NCI-H2227 treated with DMSO at 0.1 percent for 48 hours (cell line): Measurements from ENCODE around the gene DOCK4.
A peak's percentile ranks its signal among the peaks of the same experiment; 100 is the strongest.
"Not testable (repeated sequence)": the region's sequence is repeated elsewhere in the genome, so short reads cannot be mapped to it uniquely, and the experiment has no call there.

ENCODE experiments used
- DNase-seq: peaks from one replicate; lab custom pipeline; 2025; lab: John Stamatoyannopoulos, UW

Gene DOCK4

GRCh38 chr7:112206238-112206990, at the start of gene DOCK4, which contains the start of gene ZNF277:
Gene DOCK4 (minus strand): TSS chr7:112206399. CDS start chr7:112206138, 261 bp downstream.
Gene ZNF277 (plus strand): TSS chr7:112206695. CDS start chr7:112206717, 22 bp downstream.
- peak; percentile 99 for DNase-seq

- no peak for DNase-seq
These were observed 49.2 kb upstream of the DOCK4 start for GRCh38 chr7:112255388-112255720.

GRCh38 chr7:112254709-112255387, 48.6 kb upstream of the DOCK4 start:
- DNase-seq: no peak

GRCh38 chr7:112254156-112254555, 48.0 kb upstream of the DOCK4 start:
- no peak for DNase-seq

- no peak for DNase-seq
These were observed 46.5 kb upstream of the DOCK4 start for GRCh38 chr7:112252691-112253090.

GRCh38 chr7:112252141-112252540, 45.9 kb upstream of the DOCK4 start:
- no peak for DNase-seq

- DNase-seq: not testable (repeated sequence)
These were observed 43.8 kb upstream of the DOCK4 start for GRCh38 chr7:112249967-112250366.

- DNase-seq: no peak
These were observed 42.4 kb upstream of the DOCK4 start for GRCh38 chr7:112248598-112248997.

GRCh38 chr7:112238852-112239610, 32.8 kb upstream of the DOCK4 start:
- no peak for DNase-seq

- DNase-seq: no peak
These were observed 32.1 kb upstream of the DOCK4 start for GRCh38 chr7:112238330-112238729.

- no peak for DNase-seq
These were observed 30.4 kb upstream of the DOCK4 start for GRCh38 chr7:112236597-112236996.

GRCh38 chr7:112234147-112234546, 27.9 kb upstream of the DOCK4 start:
- DNase-seq: no peak

GRCh38 chr7:112233048-112233697, 27.0 kb upstream of the DOCK4 start:
- DNase-seq: no peak

- DNase-seq: no peak
These were observed 26.2 kb upstream of the DOCK4 start for GRCh38 chr7:112232212-112232978.

GRCh38 chr7:112228632-112229031, 22.4 kb upstream of the DOCK4 start:
- DNase-seq: no peak

GRCh38 chr7:112226701-112227276, 20.6 kb upstream of the DOCK4 start:
- no peak for DNase-seq

- DNase-seq: no peak
These were observed 18.8 kb upstream of the DOCK4 start for GRCh38 chr7:112225006-112225405.

- DNase-seq: no peak
These were observed 18.0 kb upstream of the DOCK4 start for GRCh38 chr7:112224186-112224585.

- DNase-seq: no peak
These were observed 17.1 kb upstream of the DOCK4 start for GRCh38 chr7:112223310-112223709.

- no peak for DNase-seq
These were observed 14.8 kb upstream of the DOCK4 start for GRCh38 chr7:112220877-112221434.

GRCh38 chr7:112215787-112216186, 9.6 kb upstream of the DOCK4 start:
- DNase-seq: no peak
